ENCODE results near the gene FAM163B.

The FAM163B gene

DNA sequence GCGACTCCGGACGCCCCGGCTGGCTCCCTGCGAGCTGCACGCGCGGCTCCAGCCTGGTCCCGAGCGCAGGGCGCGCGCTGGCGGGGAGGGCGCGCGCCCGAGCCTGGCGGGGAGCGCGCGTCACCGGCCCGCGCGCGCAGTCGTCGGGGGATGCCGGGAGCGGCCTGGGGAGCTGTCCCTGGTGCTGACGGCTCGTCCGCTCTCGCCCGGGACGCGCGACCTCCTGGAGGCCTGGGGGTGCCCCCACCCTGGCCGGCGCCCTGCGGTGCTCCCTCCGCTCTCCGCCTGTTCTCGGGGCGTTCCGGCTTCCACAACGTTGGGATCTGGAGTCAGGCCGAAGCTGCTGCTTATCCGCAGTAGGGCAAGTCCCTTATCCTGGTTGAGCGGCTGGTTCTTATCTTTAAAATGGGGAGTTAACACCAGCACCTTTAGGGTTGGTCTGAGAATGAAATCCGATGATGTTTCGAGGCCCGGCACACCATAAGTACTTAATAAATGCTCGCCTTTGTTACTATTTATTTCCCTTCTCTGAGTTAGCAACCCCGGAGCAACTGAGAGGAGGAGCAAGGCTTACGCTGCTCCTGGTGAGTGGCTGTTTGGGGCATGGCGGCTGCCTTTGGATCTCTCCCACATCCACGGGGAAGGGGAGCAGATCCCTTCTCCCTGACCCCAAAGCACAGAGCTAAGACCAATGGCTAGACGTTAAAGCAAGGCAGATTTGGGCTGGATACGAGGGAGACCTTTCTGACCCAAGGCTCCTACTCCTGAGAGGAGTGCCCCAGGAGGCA, at the start of gene FAM163B:
Gene FAM163B, minus strand, starts transcription at position 79 of the 788 bp plus-strand sequence. CDS start 29,166 bp downstream, outside the sequence.
- no peak within 1 kb of the TSS for H3K4me3 ChIP-seq (ENCODE audit: low read depth in 1 of 2, low read length in 2 of 2)
- peaks cover 23 to 24% of the 10 kb centered on the region in 2 donors for H3K27me3 ChIP-seq (ENCODE audit: control insufficient read depth in 1 of 2, insufficient read depth in 2 of 2, low read length in 2 of 2)
- H3K36me3 ChIP-seq (ENCODE audit: control insufficient read depth in 1 of 2, insufficient read depth in 2 of 2, low read length in 2 of 2): no peaks in the 10 kb centered on the region
- H3K4me1 ChIP-seq (ENCODE audit: control insufficient read depth in 1 of 2, insufficient read depth in 2 of 2, low read length in 2 of 2): no peaks in the 10 kb centered on the region
- H3K27ac ChIP-seq (ENCODE audit: low read depth, low read length): no peak within 1 kb of the TSS
- no peaks in the 10 kb centered on the region for H3K9me3 ChIP-seq (ENCODE audit: control insufficient read depth in 1 of 2, low read length in 2 of 2)
- no peak within 1 kb of the TSS for H3K9ac ChIP-seq (ENCODE audit: low read depth in 1 of 2, low read length in 2 of 2)

DNA sequence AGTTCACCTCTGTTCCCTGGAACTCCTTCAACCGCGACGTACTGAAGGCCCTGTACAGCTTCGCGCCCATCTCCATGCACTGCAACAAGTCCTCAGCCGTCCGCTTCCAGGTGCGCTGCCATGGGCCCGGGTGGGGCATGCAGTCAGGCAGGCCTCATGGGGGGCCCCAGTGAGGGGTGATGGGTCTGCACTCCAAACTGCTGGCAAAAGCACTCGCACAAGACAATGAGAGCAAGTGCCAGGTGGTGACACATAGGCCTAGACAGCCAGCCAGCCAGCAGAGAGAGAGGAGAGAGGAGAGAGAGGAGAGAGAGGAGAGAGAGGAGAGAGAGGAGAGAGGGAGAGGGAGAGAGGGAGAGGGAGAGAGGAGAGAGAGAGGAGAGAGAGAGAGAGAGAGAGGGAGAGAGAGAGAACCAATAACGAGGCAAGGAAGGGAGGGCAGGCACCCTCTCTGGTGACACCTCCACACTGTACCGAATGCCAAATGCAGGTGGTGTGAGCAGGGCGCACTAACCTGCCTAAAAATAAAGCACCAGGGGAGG, 48.0 kb upstream of the FAM163B start:
- Histone ChIP-seq H3K4me1 (ENCODE audit: control insufficient read depth in 1 of 2, insufficient read depth in 2 of 2, low read length in 2 of 2) (peaks cover 6 to 11% of the 10 kb centered on the region in 2 donors), H3K36me3 (ENCODE audit: control insufficient read depth in 1 of 2, insufficient read depth in 2 of 2, low read length in 2 of 2) (no peaks in the 10 kb centered on the region), H3K27me3 (ENCODE audit: control insufficient read depth in 1 of 2, insufficient read depth in 2 of 2, low read length in 2 of 2) (peaks cover 37 to 39% of the 10 kb centered on the region in 2 donors), H3K4me3 (ENCODE audit: low read depth in 1 of 2, low read length in 2 of 2) (no peak overlapping the region), H3K9me3 (ENCODE audit: control insufficient read depth in 1 of 2, low read length in 2 of 2) (no peaks in the 10 kb centered on the region), H3K27ac (ENCODE audit: low read depth, low read length) (no peak overlapping the region), H3K9ac (ENCODE audit: low read depth in 1 of 2, low read length in 2 of 2) (no peak overlapping the region)

DNA sequence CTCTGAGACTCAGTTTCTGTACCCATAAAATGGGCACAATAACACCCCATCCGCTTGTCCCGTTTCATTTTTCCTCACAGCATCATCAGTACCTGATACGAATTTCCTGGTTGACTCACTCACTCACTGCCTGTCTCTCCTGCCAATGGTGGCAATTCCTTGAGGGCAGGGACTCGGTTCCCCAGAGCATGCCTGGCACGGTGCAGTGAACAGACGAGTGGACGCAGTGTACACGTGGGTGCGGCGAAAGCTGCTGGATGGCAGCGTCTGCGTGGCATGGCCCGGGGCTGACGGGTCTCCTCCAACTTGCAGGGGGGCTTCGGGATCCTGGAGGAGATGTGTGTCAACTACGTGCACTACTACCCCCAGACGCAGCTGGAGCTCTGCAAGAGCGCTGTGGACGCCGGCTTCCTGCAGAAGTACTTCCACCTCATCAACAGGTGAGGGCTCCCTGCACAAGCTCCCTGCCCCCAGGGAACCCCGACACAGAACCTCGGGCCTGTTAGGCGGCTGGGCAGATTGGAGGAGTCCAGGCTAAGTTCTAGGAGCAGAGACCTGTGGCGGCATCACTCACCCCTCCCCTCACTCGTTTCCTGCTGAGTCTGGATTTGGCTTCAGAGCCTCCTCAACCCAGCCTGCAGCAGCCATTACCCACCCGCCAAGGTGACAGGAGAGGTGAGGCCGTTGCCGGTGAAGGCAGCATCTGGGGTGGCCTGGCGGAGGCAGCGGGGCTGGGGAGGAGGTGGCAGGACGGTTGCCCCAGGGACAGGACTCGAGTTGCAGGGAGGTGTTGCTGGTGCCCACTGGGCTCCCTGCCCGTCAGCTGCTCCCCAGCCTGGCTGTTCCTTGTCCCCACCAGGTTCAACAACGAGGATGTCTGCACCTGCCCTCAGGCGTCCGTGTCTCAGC, 47.3 kb upstream of the FAM163B start:
- no peaks in the 10 kb centered on the region for H3K9me3 ChIP-seq (ENCODE audit: control insufficient read depth in 1 of 2, low read length in 2 of 2)
- peaks cover 37 to 39% of the 10 kb centered on the region in 2 donors for H3K27me3 ChIP-seq (ENCODE audit: control insufficient read depth in 1 of 2, insufficient read depth in 2 of 2, low read length in 2 of 2)
- H3K27ac ChIP-seq (ENCODE audit: low read depth, low read length): no peak overlapping the region
- H3K4me1 ChIP-seq (ENCODE audit: control insufficient read depth in 1 of 2, insufficient read depth in 2 of 2, low read length in 2 of 2): peaks cover 6 to 11% of the 10 kb centered on the region in 2 donors
- no peaks in the 10 kb centered on the region for H3K36me3 ChIP-seq (ENCODE audit: control insufficient read depth in 1 of 2, insufficient read depth in 2 of 2, low read length in 2 of 2)
- no peak overlapping the region for H3K9ac ChIP-seq (ENCODE audit: low read depth in 1 of 2, low read length in 2 of 2)
- no peak overlapping the region for H3K4me3 ChIP-seq (ENCODE audit: low read depth in 1 of 2, low read length in 2 of 2)

GRCh38 chr9:133655701-133656100, 46.5 kb upstream of the FAM163B start:
- H3K4me3 ChIP-seq (ENCODE audit: low read depth in 1 of 2, low read length in 2 of 2): no peak overlapping the region
- H3K4me1 ChIP-seq (ENCODE audit: control insufficient read depth in 1 of 2, insufficient read depth in 2 of 2, low read length in 2 of 2): peaks cover 6 to 11% of the 10 kb centered on the region in 2 donors
- H3K9me3 ChIP-seq (ENCODE audit: control insufficient read depth in 1 of 2, low read length in 2 of 2): no peaks in the 10 kb centered on the region
- no peak overlapping the region for H3K9ac ChIP-seq (ENCODE audit: low read depth in 1 of 2, low read length in 2 of 2)
- H3K36me3 ChIP-seq (ENCODE audit: control insufficient read depth in 1 of 2, insufficient read depth in 2 of 2, low read length in 2 of 2): no peaks in the 10 kb centered on the region
- H3K27ac ChIP-seq (ENCODE audit: low read depth, low read length): no peak overlapping the region
- peaks cover 37 to 39% of the 10 kb centered on the region in 2 donors for H3K27me3 ChIP-seq (ENCODE audit: control insufficient read depth in 1 of 2, insufficient read depth in 2 of 2, low read length in 2 of 2)

- H3K27me3 ChIP-seq (ENCODE audit: control insufficient read depth in 1 of 2, insufficient read depth in 2 of 2, low read length in 2 of 2): peaks cover 34% of the 10 kb centered on the region in 2 donors
These were observed 45.8 kb upstream of the FAM163B start for GRCh38 chr9:133654736-133655657.

DNA sequence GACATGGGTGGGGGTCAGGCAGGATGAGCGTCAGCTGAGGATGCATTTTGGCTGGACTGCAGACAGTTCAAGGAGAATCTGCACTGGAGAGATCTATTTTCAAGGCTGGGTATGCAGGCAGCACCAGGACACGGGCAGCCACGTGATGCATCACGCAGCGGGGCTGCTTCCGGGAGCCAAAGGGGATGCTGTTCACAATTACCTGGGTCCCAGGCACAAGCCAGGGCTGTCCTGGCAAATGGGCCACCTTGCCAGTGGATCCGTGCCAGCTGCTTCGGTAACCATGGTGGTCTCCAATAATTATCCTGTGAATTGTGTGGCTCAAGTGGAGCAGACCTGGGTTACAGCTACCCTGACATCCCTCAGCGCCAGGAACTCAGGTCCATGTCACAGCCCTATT, 44.4 kb upstream of the FAM163B start:
- H3K4me3 ChIP-seq (ENCODE audit: low read depth in 1 of 2, low read length in 2 of 2): no peak overlapping the region
- no peaks in the 10 kb centered on the region for H3K36me3 ChIP-seq (ENCODE audit: control insufficient read depth in 1 of 2, insufficient read depth in 2 of 2, low read length in 2 of 2)
- H3K9ac ChIP-seq (ENCODE audit: low read depth in 1 of 2, low read length in 2 of 2): no peak overlapping the region
- no peak overlapping the region for H3K27ac ChIP-seq (ENCODE audit: low read depth, low read length)
- no peaks in the 10 kb centered on the region for H3K9me3 ChIP-seq (ENCODE audit: control insufficient read depth in 1 of 2, low read length in 2 of 2)
- peaks cover 24 to 28% of the 10 kb centered on the region in 2 donors for H3K27me3 ChIP-seq (ENCODE audit: control insufficient read depth in 1 of 2, insufficient read depth in 2 of 2, low read length in 2 of 2)
- H3K4me1 ChIP-seq (ENCODE audit: control insufficient read depth in 1 of 2, insufficient read depth in 2 of 2, low read length in 2 of 2): peaks cover 0 to 4% of the 10 kb centered on the region in 2 donors

More at GRCh38 chr9:133654736-133655657, 45.8 kb upstream of the FAM163B start:
- Histone ChIP-seq H3K4me1 (ENCODE audit: control insufficient read depth in 1 of 2, insufficient read depth in 2 of 2, low read length in 2 of 2) (peaks cover 6 to 11% of the 10 kb centered on the region in 2 donors), H3K36me3 (ENCODE audit: control insufficient read depth in 1 of 2, insufficient read depth in 2 of 2, low read length in 2 of 2) (no peaks in the 10 kb centered on the region), H3K4me3 (ENCODE audit: low read depth in 1 of 2, low read length in 2 of 2) (no peak overlapping the region), H3K9me3 (ENCODE audit: control insufficient read depth in 1 of 2, low read length in 2 of 2) (no peaks in the 10 kb centered on the region), H3K9ac (ENCODE audit: low read depth in 1 of 2, low read length in 2 of 2) (no peak overlapping the region), H3K27ac (ENCODE audit: low read depth, low read length) (no peak overlapping the region)

DNA sequence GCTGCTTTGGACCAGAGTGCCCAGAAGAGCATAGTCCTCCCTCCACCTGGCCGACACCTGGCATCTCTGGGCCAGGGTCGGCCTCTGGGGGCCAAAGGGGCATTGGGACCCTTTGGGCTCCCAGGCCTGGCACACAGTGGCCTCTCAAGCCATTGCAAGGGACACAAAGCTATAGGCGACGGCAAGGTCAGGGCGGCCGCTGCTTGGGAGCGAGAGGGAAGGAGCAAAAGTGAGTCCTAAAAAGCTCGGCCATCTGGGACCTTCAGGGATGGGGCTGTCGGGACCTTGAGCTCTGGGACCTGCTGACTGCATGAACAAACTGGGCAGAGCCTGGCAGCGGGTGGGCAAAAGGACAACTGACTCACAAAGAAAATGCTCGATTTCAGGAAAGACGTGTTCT, 40.8 kb upstream of the FAM163B start:
- peaks cover 8 to 9% of the 10 kb centered on the region in 2 donors for H3K27me3 ChIP-seq (ENCODE audit: control insufficient read depth in 1 of 2, insufficient read depth in 2 of 2, low read length in 2 of 2)
- no peaks in the 10 kb centered on the region for H3K36me3 ChIP-seq (ENCODE audit: control insufficient read depth in 1 of 2, insufficient read depth in 2 of 2, low read length in 2 of 2)
- H3K27ac ChIP-seq (ENCODE audit: low read depth, low read length): no peak overlapping the region
- no peak overlapping the region for H3K4me3 ChIP-seq (ENCODE audit: low read depth in 1 of 2, low read length in 2 of 2)
- no peak overlapping the region for H3K9ac ChIP-seq (ENCODE audit: low read depth in 1 of 2, low read length in 2 of 2)
- H3K4me1 ChIP-seq (ENCODE audit: control insufficient read depth in 1 of 2, insufficient read depth in 2 of 2, low read length in 2 of 2): no peaks in the 10 kb centered on the region
- H3K9me3 ChIP-seq (ENCODE audit: control insufficient read depth in 1 of 2, low read length in 2 of 2): no peaks in the 10 kb centered on the region

DNA sequence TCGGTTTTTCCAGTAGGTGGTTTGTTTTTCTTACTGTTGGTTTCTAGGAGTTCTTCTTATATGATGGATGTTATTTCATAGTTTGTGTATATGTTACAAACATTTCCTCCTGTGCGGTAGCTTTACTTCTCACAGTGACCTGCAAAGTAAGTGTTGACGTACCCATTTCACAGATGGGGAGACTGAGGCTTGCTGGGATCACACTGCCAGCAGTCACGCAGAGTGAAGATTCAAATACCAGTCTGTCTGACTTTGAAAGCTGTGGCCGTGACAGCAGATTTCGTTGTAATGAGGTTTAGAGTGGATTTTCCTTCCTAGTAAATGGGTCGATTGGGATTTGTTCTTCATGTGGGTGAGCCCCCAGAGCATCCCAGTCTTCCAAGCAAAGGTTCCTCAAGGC, 40.0 kb upstream of the FAM163B start:
- Histone ChIP-seq H3K27me3 (ENCODE audit: control insufficient read depth in 1 of 2, insufficient read depth in 2 of 2, low read length in 2 of 2) (peaks cover under 1 to 3% of the 10 kb centered on the region in 2 donors), H3K27ac (ENCODE audit: low read depth, low read length) (no peak overlapping the region), H3K9me3 (ENCODE audit: control insufficient read depth in 1 of 2, low read length in 2 of 2) (no peaks in the 10 kb centered on the region), H3K4me3 (ENCODE audit: low read depth in 1 of 2, low read length in 2 of 2) (no peak overlapping the region), H3K9ac (ENCODE audit: low read depth in 1 of 2, low read length in 2 of 2) (no peak overlapping the region), H3K4me1 (ENCODE audit: control insufficient read depth in 1 of 2, insufficient read depth in 2 of 2, low read length in 2 of 2) (no peaks in the 10 kb centered on the region), H3K36me3 (ENCODE audit: control insufficient read depth in 1 of 2, insufficient read depth in 2 of 2, low read length in 2 of 2) (no peaks in the 10 kb centered on the region)

GRCh38 chr9:133647765-133648469, 38.7 kb upstream of the FAM163B start:
- H3K36me3 ChIP-seq (ENCODE audit: control insufficient read depth in 1 of 2, insufficient read depth in 2 of 2, low read length in 2 of 2): no peaks in the 10 kb centered on the region

More at GRCh38 chr9:133647765-133648469, 38.7 kb upstream of the FAM163B start:
- no peak overlapping the region for H3K9ac ChIP-seq (ENCODE audit: low read depth in 1 of 2, low read length in 2 of 2)
- no peak overlapping the region for H3K4me3 ChIP-seq (ENCODE audit: low read depth in 1 of 2, low read length in 2 of 2)
- no peak overlapping the region for H3K27ac ChIP-seq (ENCODE audit: low read depth, low read length)
- no peaks in the 10 kb centered on the region for H3K9me3 ChIP-seq (ENCODE audit: control insufficient read depth in 1 of 2, low read length in 2 of 2)
- H3K4me1 ChIP-seq (ENCODE audit: control insufficient read depth in 1 of 2, insufficient read depth in 2 of 2, low read length in 2 of 2): no peaks in the 10 kb centered on the region
- no peaks in the 10 kb centered on the region for H3K27me3 ChIP-seq (ENCODE audit: control insufficient read depth in 1 of 2, insufficient read depth in 2 of 2, low read length in 2 of 2)
